Subcutaneous abdominal adipose tissue (tissue), 5 donors: Measurements from ENCODE around the gene NKD1.

Source experiments
- H3K27ac ChIP-seq: one replicate; pipeline ENCODE4 v1.7.0; 2013; ENCODE audit warnings: low read depth, mild to moderate bottlenecking, inconsistent platforms, low read length, moderate library complexity
- H3K27me3 ChIP-seq, 5 donors: one replicate each; pipeline ENCODE4 v1.7.0; 2013; ENCODE audit warnings: low read length in 5 of 5, inconsistent platforms in 1 of 5; ENCODE audit not compliant: control insufficient read depth in 5 of 5, insufficient read depth in 4 of 5
- H3K36me3 ChIP-seq, 5 donors: one replicate each; pipeline ENCODE4 v1.7.0; 2013; ENCODE audit warnings: low read length in 5 of 5; ENCODE audit not compliant: control insufficient read depth in 5 of 5, insufficient read depth in 5 of 5
- H3K4me1 ChIP-seq, 5 donors: one replicate each; pipeline ENCODE4 v1.7.0; 2013; ENCODE audit warnings: low read length in 5 of 5, mild to moderate bottlenecking in 3 of 5, moderate library complexity in 1 of 5; ENCODE audit not compliant: control insufficient read depth in 5 of 5, insufficient read depth in 5 of 5
- H3K4me3 ChIP-seq, 5 donors: one replicate each; pipeline ENCODE4 v1.7.0; 2013; ENCODE audit warnings: low read length in 5 of 5, low read depth in 1 of 5
- H3K9ac ChIP-seq, 5 donors: one replicate each; pipeline ENCODE4 v1.7.0; 2013; ENCODE audit warnings: low read length in 5 of 5, mild to moderate bottlenecking in 4 of 5, moderate library complexity in 3 of 5
- H3K9me3 ChIP-seq, 5 donors: one replicate each; pipeline ENCODE4 v1.7.0; 2013; ENCODE audit warnings: low read length in 5 of 5; ENCODE audit not compliant: control insufficient read depth in 5 of 5
- donor health status: healthy.
- donor health status: healthy.
- donor health status: healthy.
- donor health status: healthy.
- donor health status: healthy.

NKD1 gene

DNA sequence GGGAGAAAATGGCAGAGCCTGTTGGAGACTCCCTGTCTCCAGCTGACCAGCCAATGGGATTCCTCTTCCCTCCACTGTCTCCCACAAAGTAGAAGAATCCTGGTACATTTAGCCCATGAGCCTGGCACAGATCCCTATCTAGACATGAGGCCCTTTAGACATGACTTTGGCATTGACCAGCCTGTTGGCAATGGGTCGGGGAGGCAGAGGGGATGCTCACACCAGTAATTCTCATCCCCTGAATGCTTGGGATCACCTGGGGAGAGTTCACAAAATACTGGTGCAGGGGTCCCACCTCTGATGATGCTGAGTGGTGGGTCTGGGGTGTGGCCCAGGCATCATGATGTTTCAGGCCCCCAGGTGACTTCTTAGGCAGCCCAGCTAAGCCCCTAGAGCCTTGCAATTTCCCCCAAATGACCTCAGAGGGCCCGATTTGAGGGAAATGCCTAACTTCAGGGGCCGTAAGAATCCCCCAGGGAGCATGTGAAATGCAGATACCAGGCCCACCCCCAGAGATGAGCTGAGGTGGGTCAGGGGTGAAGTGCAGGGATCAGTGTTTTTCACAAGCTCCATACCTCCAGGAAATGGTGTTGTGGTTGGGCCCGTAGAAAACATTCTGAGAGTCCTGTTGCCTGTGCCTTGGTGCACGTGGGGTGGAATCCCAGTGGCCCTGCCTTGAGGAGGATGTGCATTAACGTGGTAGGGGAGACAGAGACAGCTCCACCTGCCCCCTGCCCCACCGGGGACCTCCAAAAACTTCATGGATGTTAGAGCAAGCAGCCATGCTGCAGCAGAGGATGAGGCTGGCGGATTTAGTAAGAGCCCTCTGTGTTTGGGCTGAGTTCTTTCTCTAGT is 90.8 kb downstream of the NKD1 start:
- Histone ChIP-seq H3K27ac (no peak overlapping the region), H3K4me3 (no peak overlapping the region), H3K9me3 (peaks cover 0 to 2% (median 0%) of the 10 kb centered on the region in 5 donors), H3K36me3 (no peaks in the 10 kb centered on the region), H3K4me1 (no peaks in the 10 kb centered on the region), H3K9ac (no peak overlapping the region), H3K27me3 (peaks cover 0 to 2% (median 0%) of the 10 kb centered on the region in 5 donors)

DNA sequence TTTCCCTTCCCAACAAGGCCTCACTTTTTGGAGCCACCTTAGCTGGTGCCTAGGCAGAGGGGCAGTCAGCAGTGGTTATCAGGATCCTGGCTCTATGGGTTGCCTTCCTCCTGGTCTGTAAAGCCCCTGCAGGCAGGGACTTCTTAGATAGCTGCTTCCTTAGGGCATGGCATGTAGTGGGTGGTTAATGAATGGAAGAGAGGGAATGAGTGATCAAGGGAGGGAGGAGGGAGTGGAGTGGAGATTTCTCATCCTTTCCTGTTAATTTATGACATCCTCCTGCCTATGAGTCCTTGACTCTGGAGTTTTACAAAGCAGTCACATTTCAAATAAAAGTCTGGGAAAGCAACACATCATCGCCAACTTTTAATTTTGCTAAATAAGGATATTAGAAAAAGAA is 92.2 kb downstream of the NKD1 start:
- no peaks in the 10 kb centered on the region for H3K36me3 ChIP-seq
- H3K9ac ChIP-seq = no peak overlapping the region
- no peak overlapping the region for H3K27ac ChIP-seq

DNA sequence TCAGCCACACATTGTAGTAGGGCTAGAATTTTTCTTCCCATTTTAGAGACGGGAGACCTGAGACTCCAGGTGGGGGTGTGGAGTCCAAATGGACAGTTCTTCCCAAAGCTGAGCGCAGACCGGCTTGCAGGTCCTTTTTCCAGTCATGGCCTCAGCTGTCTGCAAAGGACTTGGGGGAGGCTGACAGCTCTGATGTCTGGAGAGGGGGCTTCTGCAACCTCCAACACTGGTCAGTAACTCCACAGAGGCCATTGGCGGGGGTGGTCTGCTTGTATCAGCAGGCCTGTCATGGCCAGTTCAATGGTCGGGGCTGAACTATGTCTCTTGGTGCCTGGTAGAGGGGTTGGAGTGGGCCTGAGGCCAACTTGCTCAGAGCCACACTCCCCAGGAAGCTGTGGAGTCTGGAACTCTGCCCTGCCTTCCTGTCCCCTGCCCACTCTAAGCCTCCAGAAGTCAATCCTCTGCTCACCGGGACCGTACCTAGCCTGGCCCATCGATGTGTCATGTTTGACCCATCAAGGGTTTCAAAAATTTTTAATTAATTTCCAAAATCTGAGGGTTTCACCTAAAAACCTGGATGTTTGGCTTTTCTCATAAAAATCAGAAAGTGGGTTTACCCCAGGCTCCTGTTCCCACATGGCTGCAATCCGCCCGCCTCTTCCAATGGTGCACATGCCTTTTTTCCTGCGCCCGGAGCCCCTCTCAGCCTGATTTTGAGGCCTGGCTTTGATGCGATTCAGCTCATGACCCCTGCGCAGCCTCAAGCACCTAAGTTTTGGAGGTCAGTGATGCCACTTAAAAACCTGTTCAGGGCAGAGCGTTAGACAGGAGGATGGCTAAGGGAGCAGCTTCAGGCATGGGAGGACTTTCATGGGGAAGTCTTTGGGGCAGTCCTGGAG is 93.0 kb downstream of the NKD1 start:
- Histone ChIP-seq H3K9me3 (peaks cover 0 to 2% (median 0%) of the 10 kb centered on the region in 5 donors), H3K9ac (no peak overlapping the region), H3K27ac (no peak overlapping the region), H3K4me3 (no peak overlapping the region), H3K27me3 (peaks cover 0 to 4% (median 0%) of the 10 kb centered on the region in 5 donors), H3K36me3 (no peaks in the 10 kb centered on the region), H3K4me1 (no peaks in the 10 kb centered on the region)

More for the DNA sequence above, 92.2 kb downstream of the NKD1 start:
- H3K4me3 ChIP-seq = no peak overlapping the region
- H3K27me3 ChIP-seq = peaks cover 0 to 4% (median 0%) of the 10 kb centered on the region in 5 donors
- peaks cover 0 to 2% (median 0%) of the 10 kb centered on the region in 5 donors for H3K9me3 ChIP-seq
- no peaks in the 10 kb centered on the region for H3K4me1 ChIP-seq

DNA sequence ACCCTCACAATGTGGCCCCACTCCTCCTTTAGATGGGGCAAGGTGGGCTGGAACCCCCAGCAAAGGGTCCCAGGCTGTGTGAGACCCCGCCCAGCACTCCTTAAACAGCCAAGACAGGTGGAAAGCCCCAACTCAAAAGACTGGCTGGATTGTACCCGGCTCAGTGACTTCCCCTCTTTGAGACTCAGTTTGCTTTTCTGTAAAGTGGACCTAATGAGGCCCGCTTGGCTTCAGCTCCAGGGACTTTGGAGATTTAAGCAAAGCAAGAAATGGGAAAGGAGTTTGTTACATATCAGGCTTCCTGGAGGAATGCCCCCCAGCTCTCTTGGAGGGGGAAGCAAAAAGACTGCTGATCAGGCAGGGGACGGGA is 93.6 kb downstream of the NKD1 start:
- no peak overlapping the region for H3K27ac ChIP-seq
- no peak overlapping the region for H3K9ac ChIP-seq
- peaks cover 0 to 4% (median 0%) of the 10 kb centered on the region in 5 donors for H3K27me3 ChIP-seq
- H3K36me3 ChIP-seq = no peaks in the 10 kb centered on the region
- H3K9me3 ChIP-seq = peaks cover 0 to 2% (median 0%) of the 10 kb centered on the region in 5 donors
- no peak overlapping the region for H3K4me3 ChIP-seq
- no peaks in the 10 kb centered on the region for H3K4me1 ChIP-seq

DNA sequence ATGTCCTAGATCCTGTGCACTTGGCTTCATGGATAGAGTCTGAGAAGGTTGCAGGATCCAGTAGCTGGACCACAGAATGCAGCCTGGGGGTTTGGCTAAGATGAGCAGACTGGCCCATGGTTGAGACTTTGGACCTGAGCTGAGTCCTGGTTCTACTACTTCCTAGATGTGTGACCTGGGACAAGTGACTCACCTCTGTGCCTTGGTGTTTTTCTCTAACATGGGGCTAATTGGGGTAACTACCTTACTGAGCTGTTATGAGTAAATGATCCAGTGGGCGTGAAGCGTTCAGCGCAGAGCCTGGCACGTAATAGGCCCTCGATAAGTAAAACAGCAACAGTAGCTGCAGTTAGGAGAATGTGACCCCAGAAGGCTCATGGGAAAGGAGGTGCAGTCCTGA is 94.2 kb downstream of the NKD1 start:
- Histone ChIP-seq H3K27ac (no peak overlapping the region), H3K4me3 (no peak overlapping the region), H3K4me1 (no peaks in the 10 kb centered on the region), H3K27me3 (peaks cover 0 to 4% (median 0%) of the 10 kb centered on the region in 5 donors), H3K9ac (no peak overlapping the region), H3K9me3 (peaks cover 0 to 2% (median 0%) of the 10 kb centered on the region in 5 donors), H3K36me3 (no peaks in the 10 kb centered on the region)

DNA sequence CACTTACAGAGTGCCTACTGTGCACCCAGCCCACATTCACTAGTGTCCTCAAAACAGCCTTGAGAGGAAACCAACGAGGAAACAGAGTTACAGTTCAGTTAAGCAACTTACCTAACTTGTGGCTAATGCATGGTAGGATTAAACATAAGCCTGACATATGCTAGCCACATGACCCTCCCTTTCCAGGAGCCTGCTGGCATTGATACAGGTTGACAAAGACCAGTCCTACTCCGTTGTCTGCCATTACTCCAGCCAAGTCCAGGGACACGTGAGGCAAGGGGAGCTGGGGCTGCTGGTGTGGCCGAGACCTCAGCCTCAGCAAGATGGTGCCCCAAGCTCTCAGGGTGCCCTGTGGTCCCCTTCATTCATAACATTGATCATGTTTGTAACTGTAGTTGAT is 95.0 kb downstream of the NKD1 start:
- H3K27me3 ChIP-seq = peaks cover 0 to 4% (median 0%) of the 10 kb centered on the region in 5 donors
- no peak overlapping the region for H3K9ac ChIP-seq
- H3K27ac ChIP-seq = no peak overlapping the region
- no peaks in the 10 kb centered on the region for H3K36me3 ChIP-seq
- H3K9me3 ChIP-seq = peaks cover 0 to 2% (median 0%) of the 10 kb centered on the region in 5 donors
- H3K4me3 ChIP-seq = no peak overlapping the region
- no peaks in the 10 kb centered on the region for H3K4me1 ChIP-seq

DNA sequence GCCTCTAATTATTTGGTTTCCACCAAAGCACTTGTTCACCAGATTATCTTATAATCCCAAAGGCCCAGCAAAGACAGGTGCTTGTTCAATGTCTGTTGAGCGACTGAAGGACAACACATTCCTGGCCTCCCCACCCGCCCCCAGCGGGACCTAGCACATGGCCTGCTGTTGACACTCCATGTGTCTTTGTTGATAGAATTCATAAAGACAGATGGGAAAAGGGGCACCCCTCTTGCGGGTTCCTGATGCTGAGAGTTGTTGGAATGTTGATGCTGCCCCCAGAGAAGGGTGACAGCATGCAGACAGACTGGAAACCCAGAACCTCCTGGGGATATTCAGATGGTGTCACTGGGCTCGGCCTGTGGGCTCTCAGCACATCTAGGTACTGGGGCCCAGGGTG is 96.0 kb downstream of the NKD1 start:
- no peaks in the 10 kb centered on the region for H3K36me3 ChIP-seq
- H3K9ac ChIP-seq = no peak overlapping the region
- no peak overlapping the region for H3K27ac ChIP-seq
- peaks cover 0 to 2% (median 0%) of the 10 kb centered on the region in 5 donors for H3K9me3 ChIP-seq
- H3K27me3 ChIP-seq = peaks cover 0 to 4% (median 0%) of the 10 kb centered on the region in 5 donors
- H3K4me1 ChIP-seq = no peaks in the 10 kb centered on the region
- H3K4me3 ChIP-seq = no peak overlapping the region

DNA sequence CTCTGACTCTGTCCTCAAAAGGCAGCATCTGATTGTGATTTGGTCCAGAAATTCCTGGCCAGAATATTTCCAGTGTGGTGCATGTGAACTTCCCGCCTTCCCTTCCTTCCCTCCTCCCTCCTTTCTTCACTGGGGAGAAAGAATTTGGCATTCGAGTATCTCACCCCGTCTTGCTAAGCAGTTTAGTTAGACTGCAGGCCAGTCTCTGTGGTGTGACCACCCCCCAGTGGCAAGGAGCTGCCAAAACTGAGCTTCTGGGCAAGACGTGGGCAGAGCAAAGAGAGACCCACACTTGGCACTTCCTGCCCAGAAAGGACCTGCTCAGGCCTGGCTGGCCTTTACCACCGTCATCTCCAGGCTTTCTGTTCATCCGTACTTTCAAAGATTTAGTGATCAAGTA is 96.5 kb downstream of the NKD1 start:
- Histone ChIP-seq H3K27ac (no peak overlapping the region), H3K9me3 (peaks cover 0 to 2% (median 0%) of the 10 kb centered on the region in 5 donors), H3K4me3 (no peak overlapping the region), H3K27me3 (peaks cover 0 to 4% (median 0%) of the 10 kb centered on the region in 5 donors), H3K4me1 (no peaks in the 10 kb centered on the region), H3K9ac (no peak overlapping the region), H3K36me3 (no peaks in the 10 kb centered on the region)

DNA sequence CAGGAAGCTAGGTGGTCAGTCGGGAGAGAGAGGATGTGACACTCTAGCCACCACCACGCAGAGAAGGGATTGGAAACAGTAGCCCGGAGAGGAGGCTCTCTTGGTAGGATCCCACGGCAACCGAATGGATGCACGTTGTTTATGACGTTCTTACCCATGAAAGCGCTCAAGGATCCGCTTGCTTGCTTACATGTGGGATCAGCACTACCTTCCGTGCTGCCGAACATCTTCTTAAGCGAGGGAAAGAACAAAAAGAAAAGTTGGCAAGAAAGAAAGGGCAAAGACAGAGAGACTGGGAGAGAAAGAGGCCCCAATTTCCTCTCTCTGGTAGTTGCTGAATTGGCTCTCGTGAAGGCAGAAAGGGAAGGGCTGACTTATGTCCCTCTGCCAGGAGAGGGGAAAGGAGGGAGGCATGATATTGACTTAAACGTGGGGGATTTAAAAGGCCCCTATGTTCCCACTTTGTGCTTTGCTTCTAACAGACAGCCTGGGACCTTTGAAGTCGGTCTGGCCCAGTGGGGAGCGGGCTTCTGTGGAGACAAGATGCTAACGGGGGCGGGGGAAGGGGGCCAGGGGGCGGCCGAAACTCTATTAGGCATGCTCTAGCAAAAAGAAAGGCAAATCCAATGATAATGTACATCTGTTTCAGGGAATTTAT is 97.5 kb downstream of the NKD1 start:
- no peak overlapping the region for H3K27ac ChIP-seq
- peaks cover 0 to 2% (median 0%) of the 10 kb centered on the region in 5 donors for H3K9me3 ChIP-seq
- H3K27me3 ChIP-seq = peaks cover 0 to 4% (median 0%) of the 10 kb centered on the region in 5 donors
- no peaks in the 10 kb centered on the region for H3K4me1 ChIP-seq
- H3K9ac ChIP-seq = no peak overlapping the region
- no peaks in the 10 kb centered on the region for H3K36me3 ChIP-seq
- H3K4me3 ChIP-seq = no peak overlapping the region
